ENCODE measurements around the gene TMCO2. TPM values are rescaled to one million over a fixed set of nuclear protein-coding genes. Genes with fewer than 3 reads are reported as not detected.
"Not testable (repeated sequence)": the region's sequence is repeated elsewhere in the genome, so short reads cannot be mapped to it uniquely, and the experiment has no call there.

TMCO2 gene
- total RNA-seq (2014; rRNA removed; shearing (Covaris generic)) = not detected in 2 replicates

DNA sequence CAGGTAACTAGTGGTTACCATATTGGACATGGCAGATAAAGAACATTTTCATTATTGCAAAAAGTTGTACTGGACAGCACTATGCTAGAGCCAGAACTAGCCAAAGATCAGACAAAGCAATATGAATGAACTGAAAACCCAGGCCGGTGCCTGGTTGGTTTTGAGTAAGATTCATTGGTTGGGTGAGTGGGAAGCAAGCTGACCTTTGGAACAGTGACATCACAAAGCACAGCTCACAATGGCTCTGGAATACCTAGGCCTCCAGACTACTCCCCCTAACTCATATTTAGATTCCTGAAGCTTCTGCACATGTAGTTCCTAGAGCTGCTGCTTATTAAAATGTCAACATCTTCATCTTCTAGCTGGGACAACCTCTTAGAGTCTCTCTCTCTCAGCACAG is at the start of gene TMCO2:
Gene TMCO2, plus strand, starts transcription at position 283 of the 400 bp plus-strand sequence. Its CDS starts 57 bp downstream, at position 340.
- no peak for DNase-seq (ENCODE audit: low spot score)

DNA sequence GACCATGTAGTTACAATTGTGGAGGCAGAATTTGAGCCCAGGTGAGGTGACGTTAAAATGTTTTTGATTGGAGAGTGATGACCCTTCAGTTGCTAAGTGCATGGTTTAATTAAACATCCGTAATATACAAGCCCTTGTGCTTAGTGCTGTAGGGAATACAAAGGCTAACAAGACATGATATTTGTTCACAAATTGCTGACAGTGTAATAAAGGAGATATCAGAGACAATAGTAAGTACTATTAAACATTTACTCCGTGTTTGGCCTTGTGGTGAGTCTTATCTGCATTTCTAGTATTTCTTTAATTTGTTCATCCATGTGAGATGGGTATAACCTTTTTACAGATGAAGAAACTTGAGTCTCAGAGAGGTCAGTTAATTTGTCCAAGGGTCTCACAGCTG is 48.6 kb upstream of the TMCO2 start:
- DNase-seq (ENCODE audit: low spot score) = no peak

DNA sequence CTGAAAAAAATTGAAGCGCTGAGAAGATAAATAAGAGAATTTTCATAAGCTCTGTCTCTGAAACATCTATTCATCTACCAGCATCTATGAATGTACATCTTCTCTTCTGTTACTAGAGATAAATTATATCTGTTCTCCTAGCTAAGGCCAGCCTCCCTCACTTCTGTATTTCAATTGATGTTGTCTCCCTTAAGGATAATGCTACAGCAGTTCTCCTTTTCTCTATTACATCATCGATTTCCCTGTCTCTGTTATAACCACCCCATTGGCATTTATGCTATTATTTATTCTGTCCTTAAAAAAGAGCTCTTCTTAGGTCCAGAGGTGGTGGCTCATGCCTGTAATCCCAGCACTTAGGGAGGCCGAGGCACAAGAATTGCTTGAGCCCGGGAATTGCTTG is 42.9 kb upstream of the TMCO2 start:
- DNase-seq (ENCODE audit: low spot score) = no peak

DNA sequence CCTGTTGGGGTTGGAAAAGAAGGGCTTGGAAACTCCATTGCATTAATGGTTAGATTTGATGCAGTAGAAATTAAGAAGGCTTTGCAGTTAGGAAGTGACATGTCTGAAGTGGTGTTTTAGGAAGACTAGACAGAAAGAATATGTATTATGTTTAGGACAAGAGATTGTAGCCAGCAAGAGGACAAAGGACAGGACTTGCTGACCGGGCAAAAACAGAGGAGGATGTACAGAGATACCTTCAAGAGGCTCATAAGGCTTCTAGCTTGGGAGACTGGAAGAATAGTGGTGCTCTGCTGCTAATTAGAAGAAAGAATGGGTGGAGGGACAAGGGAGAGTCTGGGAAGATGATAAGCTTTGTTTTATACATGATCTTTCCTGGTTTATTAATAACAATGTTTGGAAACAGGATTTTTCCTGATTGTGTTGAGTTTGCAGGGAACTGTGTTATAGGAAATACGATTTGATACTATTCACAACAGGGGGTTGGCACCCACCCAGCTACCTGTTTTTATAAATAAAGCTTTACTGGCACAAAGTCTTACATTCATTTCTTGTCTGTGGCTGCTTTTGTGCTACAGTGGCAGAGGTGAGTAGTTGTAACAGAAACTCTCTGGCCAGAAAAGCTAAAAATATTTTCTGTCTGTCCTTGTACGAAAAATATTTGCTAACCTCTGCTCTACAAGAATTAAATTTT is 37.1 kb upstream of the TMCO2 start:
- DNase-seq (ENCODE audit: low spot score) = no peak

DNA sequence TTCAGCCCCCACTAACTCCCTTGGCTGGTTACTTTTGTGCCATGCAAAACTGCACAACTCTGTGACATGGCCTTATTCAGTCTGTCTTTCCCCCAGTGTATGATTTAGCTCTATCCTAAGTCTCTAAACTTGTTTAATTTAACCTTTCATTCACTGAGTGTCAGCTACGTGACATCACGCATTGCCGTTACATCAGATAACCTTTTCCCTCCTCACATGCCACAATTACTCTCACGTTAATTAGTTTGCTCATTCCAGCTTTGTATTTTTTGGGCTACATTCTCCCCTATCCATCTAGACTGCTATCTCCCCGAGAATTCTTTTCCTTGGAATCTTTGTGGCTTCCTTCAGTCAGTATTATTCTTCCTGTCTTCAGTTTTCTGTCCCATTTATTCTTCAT is 29.4 kb upstream of the TMCO2 start:
- DNase-seq (ENCODE audit: low spot score) = no peak

DNA sequence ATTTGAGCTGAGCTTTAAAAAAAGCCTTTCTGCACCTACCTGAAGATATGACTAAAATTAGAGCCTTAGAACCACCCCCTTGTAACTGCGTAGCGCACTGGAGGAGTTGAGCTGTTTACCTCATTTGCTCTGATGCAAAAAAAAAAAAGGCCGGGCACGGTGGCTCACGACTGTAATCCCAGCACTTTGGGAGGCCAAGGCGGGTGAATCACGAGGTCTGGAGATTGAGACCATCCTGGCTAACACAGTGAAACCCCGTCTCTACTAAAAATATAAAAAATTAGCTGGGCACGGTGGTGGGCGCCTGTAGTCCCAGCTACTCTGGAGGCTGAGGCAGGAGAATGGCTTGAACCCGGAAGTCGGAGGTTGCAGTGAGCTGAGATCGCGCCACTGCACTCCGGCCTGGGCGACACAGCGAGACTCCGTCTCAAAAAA is 26.2 kb upstream of the TMCO2 start:
- not testable (repeated sequence) for DNase-seq (ENCODE audit: low spot score)

DNA sequence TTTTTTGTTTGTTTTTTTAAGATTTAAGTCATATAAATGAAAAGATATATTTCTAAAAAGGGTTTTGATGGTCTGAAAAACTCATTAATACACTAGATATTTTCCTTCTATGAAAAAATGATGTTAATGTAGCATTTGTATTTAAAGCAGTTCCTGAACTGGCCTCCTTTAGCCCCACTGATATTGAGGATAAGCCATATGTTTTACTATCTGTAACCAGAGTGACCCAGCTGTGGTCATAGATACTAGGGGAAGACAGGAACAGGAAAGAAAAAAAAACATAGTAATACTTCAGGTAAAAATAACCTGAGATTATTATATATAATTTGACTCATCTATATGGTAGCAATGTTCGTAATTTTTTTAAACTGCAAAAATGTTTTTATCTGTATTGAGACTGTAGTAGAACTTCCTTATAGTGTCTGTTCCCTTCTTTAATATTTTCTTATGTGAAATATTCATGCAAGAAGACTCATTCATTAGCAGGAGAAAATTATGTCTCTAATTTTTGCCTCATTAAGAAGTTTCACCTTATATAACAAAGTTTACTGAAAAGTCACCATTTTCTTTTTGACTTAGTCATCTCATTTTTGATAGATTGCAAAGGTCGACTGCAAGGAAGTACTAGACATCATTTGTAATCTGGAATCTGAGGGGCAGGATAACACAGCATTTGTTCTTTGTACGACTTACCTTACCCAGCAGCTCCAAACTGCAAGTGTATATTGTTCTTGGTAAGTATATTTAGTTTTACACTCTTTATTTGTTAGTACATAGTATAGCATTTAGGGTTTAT is 25.6 kb upstream of the TMCO2 start:
- no peak for DNase-seq (ENCODE audit: low spot score)

DNA sequence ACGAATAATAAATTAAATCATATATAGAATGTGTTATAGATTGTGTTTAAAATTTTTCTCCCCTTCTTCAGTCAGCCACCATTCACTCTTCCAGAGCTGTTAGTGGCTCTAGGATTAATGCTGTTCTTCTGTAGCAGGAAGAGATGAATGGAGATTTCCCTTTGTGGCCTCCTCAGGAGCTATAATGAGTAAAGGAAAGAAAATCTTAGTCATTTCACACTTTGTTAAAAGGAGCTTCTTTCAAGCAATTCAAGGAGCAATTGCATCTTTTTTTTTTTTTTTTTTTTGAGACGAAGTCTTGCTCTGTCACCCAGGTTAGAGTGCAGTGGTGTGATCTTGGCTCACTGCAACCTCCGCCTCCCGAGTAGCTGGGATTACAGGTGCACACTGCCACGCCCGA is 23.7 kb upstream of the TMCO2 start:
- no peak for DNase-seq (ENCODE audit: low spot score)

DNA sequence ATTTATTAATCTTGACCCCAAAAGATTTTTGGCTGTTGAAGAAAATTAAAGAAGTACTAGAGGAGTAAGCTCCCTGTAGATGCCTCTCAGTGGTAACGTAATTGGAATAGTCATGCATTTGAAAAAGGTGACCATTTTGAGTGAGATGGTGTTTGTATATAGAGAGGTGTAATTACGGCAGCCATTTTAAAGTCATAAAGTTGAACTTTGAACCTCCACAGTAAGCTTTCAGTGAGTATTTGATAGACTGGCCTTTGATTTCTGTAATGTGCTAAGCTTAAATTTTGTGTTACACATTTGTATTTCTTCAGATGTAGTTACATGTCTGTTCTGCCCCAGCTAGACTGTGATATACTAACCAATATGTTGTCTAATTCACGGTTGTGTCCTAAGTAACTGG is 21.5 kb upstream of the TMCO2 start:
- DNase-seq (ENCODE audit: low spot score) = no peak

DNA sequence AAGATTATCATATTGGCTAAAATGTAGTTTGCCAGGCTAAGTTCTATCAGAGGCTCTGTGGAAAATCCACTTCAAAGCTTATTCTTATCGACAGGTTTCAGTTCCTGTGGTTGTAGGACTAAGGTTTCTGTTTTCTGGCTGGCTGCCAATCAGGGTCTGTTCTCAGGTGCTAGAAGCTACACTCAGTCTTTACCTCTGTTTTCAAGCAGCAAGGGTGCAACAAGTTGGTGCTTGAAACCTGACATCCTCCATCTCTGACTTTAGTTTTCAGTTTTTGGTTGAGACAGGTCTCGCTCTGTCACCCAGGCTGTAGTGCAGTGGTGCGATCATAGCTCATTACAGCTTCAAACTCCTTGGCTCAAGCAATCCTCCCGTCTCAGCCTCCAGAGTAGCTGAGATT is 15.3 kb upstream of the TMCO2 start:
- no peak for DNase-seq (ENCODE audit: low spot score)

DNA sequence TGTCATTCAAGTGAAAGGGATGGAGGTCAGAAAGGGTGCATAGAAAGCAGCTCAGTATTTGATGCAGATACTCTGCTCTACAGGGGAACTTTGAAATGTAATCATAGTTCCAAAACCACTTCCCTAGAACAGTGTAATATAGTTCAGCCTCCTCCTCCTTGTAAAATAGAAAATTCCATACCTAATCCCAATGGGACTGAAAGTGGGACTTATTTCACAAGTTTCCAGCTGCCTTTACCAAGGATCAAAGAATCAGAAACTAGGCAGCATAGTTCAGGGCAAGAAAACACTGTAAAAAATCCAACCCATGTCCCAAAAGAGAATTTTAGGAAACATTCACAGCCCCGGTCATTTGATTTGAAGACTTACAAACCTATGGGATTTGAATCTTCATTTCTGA is 8.1 kb upstream of the TMCO2 start:
- DNase-seq (ENCODE audit: low spot score) = no peak

DNA sequence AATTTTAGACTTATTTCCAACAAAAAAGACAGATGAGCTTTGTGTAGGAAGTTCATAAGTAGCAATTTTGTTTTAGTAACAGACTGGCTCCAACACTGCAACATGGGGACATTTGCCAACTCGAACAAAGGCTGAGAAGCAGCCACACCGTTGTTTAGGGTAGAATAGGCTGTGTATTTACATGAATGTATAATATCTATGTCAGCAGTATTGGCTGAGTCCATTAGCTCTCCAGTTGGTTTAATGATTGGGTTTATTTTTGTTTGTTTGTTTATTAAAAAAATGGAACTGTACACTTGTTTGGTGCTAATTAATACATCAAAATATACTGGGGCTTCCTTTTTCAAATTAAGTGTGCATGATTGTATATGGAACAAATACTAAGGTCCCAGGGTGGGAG is 7.3 kb upstream of the TMCO2 start:
- DNase-seq (ENCODE audit: low spot score) = no peak

DNA sequence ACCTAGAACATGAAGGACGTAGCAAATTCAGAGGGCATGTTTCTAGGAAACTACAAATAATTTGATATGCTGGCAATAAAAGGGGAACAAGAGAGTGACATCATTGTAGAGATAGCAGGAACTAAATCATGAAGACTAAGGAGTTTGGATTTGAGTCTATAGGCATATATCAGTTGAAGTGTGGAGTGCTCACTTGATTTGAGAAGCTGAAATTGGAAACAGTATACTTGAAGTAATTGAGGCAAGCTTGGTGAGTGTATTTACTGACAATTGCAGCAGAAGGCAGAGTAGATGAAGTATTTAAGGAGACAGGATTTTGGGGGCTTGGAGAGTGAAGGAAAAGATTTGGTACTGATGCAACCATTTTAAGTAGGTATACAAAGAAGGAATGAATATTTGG is 6.4 kb upstream of the TMCO2 start:
- DNase-seq (ENCODE audit: low spot score) = no peak

DNA sequence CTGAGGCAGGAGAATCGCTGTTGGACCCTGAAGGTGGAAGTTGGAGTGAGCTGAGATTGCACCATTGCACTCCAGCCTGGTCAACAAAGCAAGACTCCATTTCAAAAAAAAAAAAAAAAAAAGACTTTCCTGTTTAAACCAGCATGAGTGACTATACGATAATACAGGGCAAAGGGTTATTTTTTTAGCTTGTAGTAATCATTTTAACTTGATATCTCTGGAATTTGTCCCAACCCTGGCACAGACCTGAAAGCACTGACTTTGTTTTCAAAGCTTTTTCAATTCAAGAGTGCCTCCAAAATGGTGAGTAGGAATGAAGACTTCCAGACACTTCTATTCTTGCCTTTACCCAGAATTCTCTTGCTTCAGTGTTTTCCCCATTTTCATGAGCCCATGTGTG is 4.4 kb upstream of the TMCO2 start:
- DNase-seq (ENCODE audit: low spot score) = no peak

DNA sequence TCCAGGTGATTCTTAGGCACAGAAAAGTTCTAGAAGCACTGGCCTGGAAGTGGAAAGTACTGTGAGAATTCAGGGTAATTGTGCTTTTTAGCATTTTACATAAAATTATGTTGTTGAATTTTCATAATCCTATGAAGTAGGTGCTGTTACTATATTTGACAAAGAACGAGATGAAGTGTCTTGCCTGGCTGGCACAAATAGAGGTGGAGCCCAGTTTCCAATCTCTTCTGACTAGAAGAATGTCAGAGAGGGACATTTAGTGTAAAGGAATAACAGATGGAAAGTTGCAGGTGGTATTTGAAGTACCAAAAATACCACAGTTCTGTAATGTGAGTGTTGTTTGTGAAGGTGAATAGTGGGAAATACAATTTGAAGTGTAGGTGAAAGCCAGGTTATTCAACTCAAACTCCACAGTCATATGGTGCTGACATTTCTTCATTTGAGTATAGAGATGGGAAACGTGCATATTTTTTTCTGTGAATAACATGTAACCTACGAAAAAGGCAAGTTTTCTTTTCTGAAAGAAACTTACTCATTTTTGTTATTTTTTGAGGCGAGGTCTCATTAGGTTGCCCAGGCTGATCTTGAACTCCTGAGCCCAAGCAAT is 3.5 kb upstream of the TMCO2 start:
- DNase-seq (ENCODE audit: low spot score) = no peak

DNA sequence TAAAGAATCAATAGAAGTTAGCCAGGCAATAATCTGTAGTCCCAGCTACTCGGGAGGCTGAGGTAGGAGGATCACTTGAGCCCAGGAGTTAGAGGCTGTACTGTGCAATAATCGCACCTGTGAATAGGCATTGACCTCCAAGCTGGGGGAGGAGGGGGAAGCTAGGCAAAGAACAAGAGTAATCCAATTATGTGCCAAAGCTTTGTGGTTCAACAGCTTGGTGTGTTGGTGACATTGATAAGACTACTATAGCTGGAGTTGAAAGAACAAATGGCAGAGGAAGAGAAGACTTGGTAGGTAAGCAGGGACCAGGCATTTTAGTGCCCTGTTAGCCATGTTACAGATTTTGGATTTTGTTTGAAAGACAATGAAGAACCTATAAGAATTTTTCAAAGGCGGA is 2.1 kb upstream of the TMCO2 start:
- DNase-seq (ENCODE audit: low spot score) = no peak

DNA sequence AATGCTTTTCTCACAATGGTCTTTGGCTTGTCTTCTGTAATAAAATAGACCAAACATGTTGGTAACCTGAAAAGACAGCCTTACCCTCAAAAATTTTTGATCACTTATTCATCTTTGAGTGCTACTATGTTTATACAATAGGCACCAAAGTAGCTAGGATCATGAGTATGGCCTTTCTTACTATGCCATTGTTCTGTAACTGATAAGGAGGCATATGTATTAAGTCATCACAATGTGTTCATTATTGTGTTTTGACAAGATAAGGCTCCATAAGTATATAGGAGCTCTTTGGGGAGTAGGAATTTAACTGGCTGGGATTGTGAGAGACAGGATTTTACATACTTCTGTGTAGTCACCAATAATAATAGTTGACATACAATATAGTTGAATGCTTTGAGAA is 675 bp downstream of the TMCO2 start:
- DNase-seq (ENCODE audit: low spot score) = no peak

DNA sequence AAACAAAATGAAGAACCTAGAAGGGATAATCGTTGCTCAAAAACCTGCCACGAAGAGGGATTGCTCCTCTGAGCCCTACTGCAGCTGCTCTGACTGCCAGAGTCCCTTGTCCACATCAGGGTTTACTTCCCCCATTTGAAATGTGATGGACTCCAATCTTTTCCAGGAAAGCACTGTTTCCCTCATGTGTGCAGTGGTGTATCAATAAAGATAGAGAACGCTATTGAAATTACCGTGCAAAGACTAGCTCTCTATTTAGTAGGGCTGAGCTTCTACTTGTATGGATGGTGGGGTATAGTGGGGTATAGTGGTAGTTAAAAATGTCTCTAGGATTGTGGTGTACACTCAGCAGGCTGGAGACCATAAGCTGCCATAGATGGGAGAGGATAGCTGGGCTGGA is 3.7 kb downstream of the TMCO2 start:
- DNase-seq (ENCODE audit: low spot score) = no peak

DNA sequence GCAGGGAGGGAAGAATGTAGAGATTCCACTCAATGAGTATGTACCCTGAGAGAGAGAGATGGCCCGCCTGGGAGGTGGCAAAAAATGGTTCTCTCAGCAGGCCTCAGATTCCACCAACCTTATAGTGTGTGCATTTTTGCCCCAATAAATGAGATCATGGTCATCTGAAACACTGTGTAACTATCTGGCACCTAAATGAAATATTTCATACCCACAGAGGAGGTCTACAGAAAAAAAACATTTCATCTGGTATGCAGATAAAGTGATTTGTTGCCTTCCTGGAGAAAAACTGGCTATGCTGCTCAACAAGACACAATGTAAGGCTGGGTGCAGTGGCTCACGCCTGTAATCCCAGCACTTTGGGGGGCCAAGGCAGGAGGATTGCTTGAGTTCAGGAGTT is 4.9 kb downstream of the TMCO2 start:
- DNase-seq (ENCODE audit: low spot score) = no peak

DNA sequence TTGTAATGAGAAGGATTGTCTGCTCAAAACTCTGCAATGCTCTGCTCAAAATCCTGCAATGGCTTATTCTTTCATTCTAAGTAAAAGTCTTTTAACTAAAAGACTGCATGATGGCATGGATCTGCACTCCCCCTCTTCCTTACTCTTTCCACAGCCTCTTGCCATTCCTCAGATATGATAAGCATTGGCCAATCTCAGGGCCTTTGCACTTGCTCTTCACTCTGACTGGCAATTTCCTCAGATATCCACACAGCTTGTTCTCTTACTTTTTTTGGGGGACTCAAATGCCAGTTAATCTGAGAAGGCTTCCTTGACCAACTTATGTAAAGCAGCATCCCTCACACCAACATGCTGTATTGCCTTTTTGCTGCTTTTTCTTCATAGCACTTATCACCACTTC is 7.5 kb downstream of the TMCO2 start:
- no peak for DNase-seq (ENCODE audit: low spot score)

DNA sequence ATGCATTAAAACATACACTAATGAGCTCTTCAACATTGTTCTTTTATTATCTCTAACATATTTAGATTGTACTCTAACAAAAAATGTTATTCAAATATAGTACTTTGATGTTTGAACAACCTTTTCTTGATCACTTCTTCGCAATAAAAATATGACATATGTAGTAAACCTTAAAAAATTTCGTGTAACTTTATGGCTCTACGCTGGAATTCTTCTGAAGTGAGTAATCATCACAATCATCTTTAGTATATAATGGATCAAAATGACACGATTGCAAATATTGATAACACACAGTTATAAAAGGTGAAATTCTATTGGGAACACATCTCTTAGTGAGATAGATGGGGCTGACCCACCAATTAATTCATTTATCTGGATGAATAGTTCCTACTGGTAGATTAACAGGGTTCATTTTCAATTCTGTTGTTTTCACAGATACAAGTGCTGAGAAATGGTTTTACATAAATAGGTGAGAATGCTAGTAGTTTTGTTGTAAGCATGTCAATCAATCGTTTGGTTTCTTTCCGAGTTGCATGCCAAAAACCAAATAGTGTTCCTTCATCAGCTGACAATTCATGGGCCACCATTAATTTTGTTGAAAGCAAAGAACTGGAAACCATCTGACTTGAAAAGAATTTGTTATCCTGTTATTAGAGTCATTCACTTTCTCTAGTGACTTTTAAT is 8.8 kb downstream of the TMCO2 start:
- DNase-seq (ENCODE audit: low spot score) = no peak

DNA sequence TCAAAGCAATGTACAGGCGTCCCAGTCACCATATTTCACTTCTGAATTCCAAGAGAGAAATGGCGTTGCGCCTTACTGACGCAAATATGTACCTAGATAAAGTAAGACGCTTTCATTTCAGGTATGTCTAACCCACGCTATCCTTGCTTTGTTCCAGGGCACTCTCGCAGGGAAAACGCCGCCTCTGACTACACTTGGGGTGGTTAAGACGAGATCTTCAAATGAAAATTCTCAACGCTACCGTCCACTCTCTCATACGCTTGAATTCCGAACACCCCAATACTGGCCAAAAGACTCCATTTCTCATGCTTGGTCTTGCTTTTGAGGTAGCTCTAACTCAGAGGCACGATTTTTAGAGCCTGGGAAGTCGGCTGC is 9.6 kb downstream of the TMCO2 start:
- DNase-seq (ENCODE audit: low spot score) = no peak
